NCI-H526 treated with DMSO at 0.1 percent for 48 hours (cell line): ENCODE results near the gene SWAP70.

Experiments
- DNase-seq: peaks from one replicate; lab custom pipeline; 2025; lab: John Stamatoyannopoulos, UW

Gene SWAP70

GRCh38 chr11:9753021-9753420 is 89.1 kb downstream of the SWAP70 start:
- DNase-seq = no peak

- DNase-seq = no peak
Measured at GRCh38 chr11:9754010-9754471, 90.2 kb downstream of the SWAP70 start.

GRCh38 chr11:9755561-9756185 is 91.8 kb downstream of the SWAP70 start:
- DNase-seq = no peak

GRCh38 chr11:9756461-9756860 is 92.6 kb downstream of the SWAP70 start:
- DNase-seq = no peak

GRCh38 chr11:9756878-9757277 is 93.0 kb downstream of the SWAP70 start:
- no peak for DNase-seq

- peak; percentile 52 for DNase-seq
Measured at GRCh38 chr11:9757809-9758636, 94.1 kb downstream of the SWAP70 start.

- DNase-seq = no peak
Measured at GRCh38 chr11:9758637-9759518, 95.0 kb downstream of the SWAP70 start.

- peak; percentile 74 for DNase-seq
Measured at GRCh38 chr11:9759519-9760192, 95.8 kb downstream of the SWAP70 start.

- DNase-seq = no peak
Measured at GRCh38 chr11:9760193-9760575, 96.3 kb downstream of the SWAP70 start.

- no peak for DNase-seq
Measured at GRCh38 chr11:9761441-9761945, 97.6 kb downstream of the SWAP70 start.

- no peak for DNase-seq
Measured at GRCh38 chr11:9762531-9762930, 98.7 kb downstream of the SWAP70 start.

- no peak for DNase-seq
Measured at GRCh38 chr11:9763301-9763700, 99.4 kb downstream of the SWAP70 start.

- no peak for DNase-seq
Measured at GRCh38 chr11:9765320-9766101, 101.6 kb downstream of the SWAP70 start.

- no peak for DNase-seq
Measured at GRCh38 chr11:9769621-9770020, 105.7 kb downstream of the SWAP70 start.

- no peak for DNase-seq
Measured at GRCh38 chr11:9771071-9771511, 107.2 kb downstream of the SWAP70 start.

- DNase-seq = no peak
Measured at GRCh38 chr11:9772218-9772617, 108.3 kb downstream of the SWAP70 start.

GRCh38 chr11:9773524-9773923 is 109.6 kb downstream of the SWAP70 start:
- DNase-seq = no peak

GRCh38 chr11:9774109-9774508 is 110.2 kb downstream of the SWAP70 start:
- no peak for DNase-seq

GRCh38 chr11:9774591-9775397 is 110.9 kb downstream of the SWAP70 start:
- no peak for DNase-seq

- no peak for DNase-seq
Measured at GRCh38 chr11:9775398-9775779, 111.5 kb downstream of the SWAP70 start.
